Endothelial cell of umbilical vein (primary cell): ENCODE data around the gene COX6B1. TPM values are rescaled to one million over a fixed set of nuclear protein-coding genes. Genes with fewer than 3 reads are reported as not detected.

Experiments used
- BruUV-seq: library from RNA; stranded (reverse); fragments of 400-500 nt; replicated peaks from 2 replicates; lab custom pipeline; 2021; lab: Mats Ljungman, UMichigan
- CTCF ChIA-PET: fragments of 300-600, 350-600 bp; sonication (Branson Sonifier 250); formaldehyde crosslinking; loops from one replicate; lab custom pipeline; 2021; ENCODE audit warnings: antibody characterized with exemption, inconsistent platforms; lab: Charles Lee
- POLR2A ChIA-PET: fragments of 300-600, 350-600 bp; sonication (Branson Sonifier 250); formaldehyde crosslinking; loops from one replicate; lab custom pipeline; 2021; ENCODE audit warnings: antibody characterized with exemption, inconsistent platforms; lab: Charles Lee
- DNase-seq: peaks from one replicate; pipeline ENCODE4 v3.0.0-alpha.2; 2011; ENCODE audit warnings: low read depth, low spot score
- FAIRE-seq: peaks from 2 replicates; lab custom pipeline; 2011; peaks lifted over from hg19 to GRCh38; lab: Jason Lieb, UNC
- H2AFZ ChIP-seq: 2 replicates; pipeline ENCODE4 v1.6.0; 2012; ENCODE audit warnings: low read depth, low read length, control low read depth, inconsistent platforms
- H3K27ac ChIP-seq: 2 replicates; pipeline ENCODE4 v1.5.1; 2011; ENCODE audit warnings: low read depth, mild to moderate bottlenecking, control low read depth, low read length, moderate library complexity; ENCODE audit not compliant: insufficient read depth
- H3K27me3 ChIP-seq, 2 experiments: 2 replicates each; pipeline versions ENCODE4 v1.6.0 to v1.6.1; 2011; ENCODE audit warnings: low read length in 2 of 2, mixed read lengths in 1 of 2; ENCODE audit not compliant: control insufficient read depth in 2 of 2, insufficient read depth in 2 of 2
- H3K36me3 ChIP-seq, 2 experiments: 2 replicates in 1 of 2; 3 replicates in 1 of 2; pipeline ENCODE4 v1.5.1; 2011; ENCODE audit warnings: low read length in 2 of 2, mild to moderate bottlenecking in 1 of 2, moderate library complexity in 1 of 2; ENCODE audit not compliant: control insufficient read depth in 2 of 2, insufficient read depth in 2 of 2; ENCODE audit errors: extremely low read depth in 1 of 2
- H3K4me1 ChIP-seq: 3 replicates; pipeline ENCODE4 v1.5.1; 2011; ENCODE audit warnings: mild to moderate bottlenecking, low read length; ENCODE audit not compliant: control insufficient read depth, insufficient read depth; ENCODE audit errors: extremely low read depth
- H3K4me2 ChIP-seq: 2 replicates; pipeline ENCODE4 v1.6.1; 2011; ENCODE audit warnings: low read length, control low read depth, mixed read lengths; ENCODE audit not compliant: insufficient read depth
- H3K4me3 ChIP-seq, 3 experiments: fragments of 200-600 bp in 1 of 3; sonication (generic), shearing (Covaris generic) in 1 of 3; replicated peaks in 1 of 3; 2 replicates each; pipeline ENCODE4 v1.5.1; 2011 to 2016; ENCODE audit warnings: control low read depth in 3 of 3, low read length in 3 of 3, mild to moderate bottlenecking in 2 of 3, inconsistent platforms in 1 of 3, low read depth in 1 of 3, moderate library complexity in 1 of 3; ENCODE audit not compliant: insufficient read depth in 1 of 3
- H3K79me2 ChIP-seq: 2 replicates; pipeline ENCODE4 v1.6.0; 2012; ENCODE audit warnings: low read length, inconsistent platforms; ENCODE audit not compliant: control insufficient read depth, insufficient read depth
- H3K9ac ChIP-seq: replicated peaks from 2 replicates; pipeline ENCODE3; 2011; ENCODE audit warnings: low read length, control low read depth; ENCODE audit not compliant: insufficient read depth; ENCODE audit errors: extremely low read depth
- H3K9me1 ChIP-seq: replicated peaks from 3 replicates; pipeline ENCODE4 v1.6.0; 2011; ENCODE audit warnings: mild to moderate bottlenecking, low read length; ENCODE audit not compliant: control insufficient read depth, insufficient read depth; ENCODE audit errors: extremely low read depth
- H3K9me3 ChIP-seq: replicated peaks from 2 replicates; pipeline ENCODE4 v1.5.1; 2012; ENCODE audit warnings: low read length, inconsistent platforms; ENCODE audit not compliant: control insufficient read depth, insufficient read depth
- H4K20me1 ChIP-seq: replicated peaks from 2 replicates; pipeline ENCODE3; 2011; ENCODE audit warnings: mild to moderate bottlenecking, low read length; ENCODE audit not compliant: control insufficient read depth, insufficient read depth; ENCODE audit errors: extremely low read depth
- EZH2 ChIP-seq: IDR thresholded peaks from 2 replicates; pipeline ENCODE4 v1.6.1; 2012; ENCODE audit warnings: borderline replicate concordance, low read depth, mild to moderate bottlenecking, moderate library complexity, low read length, inconsistent platforms; ENCODE audit not compliant: severe bottlenecking
- FOS ChIP-seq: IDR thresholded peaks from 2 replicates; pipeline ENCODE4 v1.6.1; 2011; ENCODE audit warnings: mild to moderate bottlenecking, low read length, moderate library complexity, borderline replicate concordance; ENCODE audit not compliant: insufficient read depth
- GATA2 ChIP-seq: IDR thresholded peaks from 2 replicates; pipeline ENCODE4 v1.7.0; 2011; ENCODE audit warnings: low read depth, mild to moderate bottlenecking, moderate library complexity, mixed read lengths, low read length; ENCODE audit not compliant: insufficient read length, insufficient read depth
- JUN ChIP-seq: IDR thresholded peaks from 2 replicates; pipeline ENCODE4 v1.6.1; 2011; ENCODE audit warnings: borderline replicate concordance, low read depth; ENCODE audit not compliant: insufficient read length, insufficient read depth
- MAX ChIP-seq: IDR thresholded peaks from 2 replicates; pipeline ENCODE4 v1.6.1; 2011; ENCODE audit not compliant: insufficient read depth, insufficient read length
- MYC ChIP-seq: IDR thresholded peaks from one replicate; pipeline ENCODE4 v1.6.1; 2011; ENCODE audit warnings: mild to moderate bottlenecking, low read depth, low read length
- POLR2A ChIP-seq: IDR thresholded peaks from 2 replicates; pipeline ENCODE4 v1.6.1; 2012; ENCODE audit warnings: low read depth, mild to moderate bottlenecking, control low read depth, low read length
- POLR2AphosphoS5 ChIP-seq: IDR thresholded peaks from 2 replicates; pipeline ENCODE4 v1.6.1; 2012; ENCODE audit warnings: low read depth, mild to moderate bottlenecking, control low read depth, low read length, moderate library complexity; ENCODE audit not compliant: insufficient read depth
- dilution Hi-C: fragments of 300-500 bp; cut with MboI; formaldehyde crosslinking; loops from one replicate; pipeline ENCODE4 v1.15.0; 2019; ENCODE audit warnings: low sequenced_read_pairs; ENCODE audit not compliant: extremely low pct_ligation_motif_present
- intact Hi-C: fragments of 100-400 bp; cut with micrococcal nuclease; formaldehyde crosslinking; loops from one replicate; pipeline ENCODE4 v1.10.0; 2022
- polyA plus RNA-seq, 4 experiments: library from polyadenylated mRNA; depleted of rRNA in 3 of 4; stranded (reverse) in 3 of 4; unstranded in 1 of 4; fragments of >200 nt; gene quantifications; 2 replicates each; pipeline versions ENCODE4 v1.2.1 to v1.2.3, GENCODE V29; 2011 to 2012; ENCODE audit warnings: missing spikeins in 1 of 4
- total RNA-seq: library from RNA; stranded (reverse); gene quantifications from 2 replicates; pipeline ENCODE4 v1.2.3, GENCODE V29; 2021
- TF ChIP-seq, protein P1 (sequence below), 2 donors: IDR thresholded peaks; 1 replicate in 1 of 2; 2 replicates in 1 of 2; pipeline ENCODE4 v1.5.1; 2011; ENCODE audit warnings: low read length in 2 of 2, mild to moderate bottlenecking in 2 of 2, moderate library complexity in 2 of 2, control low read depth in 1 of 2, inconsistent platforms in 1 of 2, low read depth in 1 of 2; ENCODE audit not compliant: insufficient read depth in 1 of 2; ENCODE audit errors: extremely low read depth in 1 of 2

The COX6B1 gene
- total and polyA plus RNA-seq, 2 donors (not counting 3 experiments of a cell fraction or from before 2014, with no cell fraction given) = 327 to 692 TPM

- TF ChIP-seq MAX (no peak), JUN (no peak), EZH2 (no peak), MYC (no peak)
- no peaks in the 10 kb centered on the region for H3K9me1 ChIP-seq
- no peaks in the 10 kb centered on the region for H3K79me2 ChIP-seq
- no peak for DNase-seq
- BruUV-seq = no TSS peak
- intact Hi-C loops = no loop called here
- H3K4me3 ChIP-seq = no peak overlapping the region
- dilution Hi-C loops = no loop called here
- H2AFZ ChIP-seq = no peak overlapping the region
- ChIA-PET CTCF (no interaction called here), POLR2A (no interaction called here)
- H3K36me3 ChIP-seq = peaks cover 0 to 2% of the 10 kb centered on the region in 2 experiments
- no peaks in the 10 kb centered on the region for H3K4me1 ChIP-seq
- no peaks in the 10 kb centered on the region for H3K9me3 ChIP-seq
- no peak overlapping the region for H3K9ac ChIP-seq
- H3K27me3 ChIP-seq = peaks cover 0 to 1% of the 10 kb centered on the region in 2 experiments
- no peaks in the 10 kb centered on the region for H4K20me1 ChIP-seq
- no peak overlapping the region for H3K27ac ChIP-seq
- FAIRE-seq = no peak
- no peak overlapping the region for H3K4me2 ChIP-seq
Measured at GRCh38 chr19:35665604-35666003, 17.5 kb downstream of the COX6B1 start.

DNA sequence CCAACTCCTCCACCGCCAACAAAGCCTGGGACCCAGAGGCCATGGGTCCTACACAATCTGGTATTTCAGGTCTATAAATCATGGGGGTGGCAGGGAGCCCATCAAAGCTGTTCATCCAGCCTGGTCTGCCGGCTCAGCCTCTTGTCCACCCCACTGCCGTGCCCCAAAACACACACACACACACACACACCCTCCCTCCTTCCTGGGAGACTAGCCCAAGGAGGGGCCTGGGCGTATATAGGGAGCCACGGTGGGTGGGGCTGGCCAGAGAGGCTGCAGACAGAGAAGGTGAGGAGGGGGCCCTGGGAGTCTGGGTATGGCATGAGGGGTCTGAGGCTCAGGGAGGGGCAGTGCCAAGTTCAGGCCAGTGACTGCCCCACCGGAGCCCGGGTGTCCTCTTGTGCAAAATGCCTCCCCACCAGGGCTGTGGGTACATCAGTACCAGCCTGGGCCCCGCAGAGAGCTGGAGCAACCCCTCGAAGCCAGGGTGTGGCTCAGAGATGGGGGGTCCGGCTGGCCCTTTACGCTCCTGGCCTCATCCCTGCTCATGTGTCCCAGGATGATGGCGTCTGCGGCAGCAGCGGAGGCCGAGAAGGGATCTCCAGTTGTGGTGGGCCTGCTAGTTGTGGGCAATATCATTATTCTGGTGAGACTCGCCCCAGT, 18.3 kb downstream of the COX6B1 start, which contains the start of gene UPK1A:
UPK1A (plus strand) TSS at position 267 of the 663 bp plus-strand sequence; CDS start at position 563, 296 bp downstream.
- dilution Hi-C loops = no loop called here
- CTCF ChIA-PET = no interaction called here
- H3K4me1 ChIP-seq = no peaks in the 10 kb centered on the region

More for the DNA sequence above, 18.3 kb downstream of the COX6B1 start, which contains the start of gene UPK1A:
- Histone ChIP-seq H2AFZ (no peak within 1 kb of the TSS), H3K27ac (no peak within 1 kb of the TSS), H3K4me2 (no peak within 1 kb of the TSS), H3K4me3 (no peak within 1 kb of the TSS), H4K20me1 (no peaks in the 10 kb centered on the region), H3K79me2 (no peaks in the 10 kb centered on the region), H3K36me3 (peaks cover 0 to under 1% of the 10 kb centered on the region in 2 experiments), H3K9me3 (no peaks in the 10 kb centered on the region), H3K9me1 (no peaks in the 10 kb centered on the region), H3K9ac (no peak within 1 kb of the TSS), H3K27me3 (peaks cover 0 to 1% of the 10 kb centered on the region in 2 experiments)
- POLR2A ChIA-PET = no interaction called here
- no peak for TF ChIP-seq POLR2AphosphoS5
- no peak for TF ChIP-seq MAX
- TF ChIP-seq, protein P1, sequence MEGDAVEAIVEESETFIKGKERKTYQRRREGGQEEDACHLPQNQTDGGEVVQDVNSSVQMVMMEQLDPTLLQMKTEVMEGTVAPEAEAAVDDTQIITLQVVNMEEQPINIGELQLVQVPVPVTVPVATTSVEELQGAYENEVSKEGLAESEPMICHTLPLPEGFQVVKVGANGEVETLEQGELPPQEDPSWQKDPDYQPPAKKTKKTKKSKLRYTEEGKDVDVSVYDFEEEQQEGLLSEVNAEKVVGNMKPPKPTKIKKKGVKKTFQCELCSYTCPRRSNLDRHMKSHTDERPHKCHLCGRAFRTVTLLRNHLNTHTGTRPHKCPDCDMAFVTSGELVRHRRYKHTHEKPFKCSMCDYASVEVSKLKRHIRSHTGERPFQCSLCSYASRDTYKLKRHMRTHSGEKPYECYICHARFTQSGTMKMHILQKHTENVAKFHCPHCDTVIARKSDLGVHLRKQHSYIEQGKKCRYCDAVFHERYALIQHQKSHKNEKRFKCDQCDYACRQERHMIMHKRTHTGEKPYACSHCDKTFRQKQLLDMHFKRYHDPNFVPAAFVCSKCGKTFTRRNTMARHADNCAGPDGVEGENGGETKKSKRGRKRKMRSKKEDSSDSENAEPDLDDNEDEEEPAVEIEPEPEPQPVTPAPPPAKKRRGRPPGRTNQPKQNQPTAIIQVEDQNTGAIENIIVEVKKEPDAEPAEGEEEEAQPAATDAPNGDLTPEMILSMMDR (IDR thresholded peaks at IDR 0.05; ENCODE audit: extremely low read depth in 1 of 2, insufficient read depth in 1 of 2, low read depth in 1 of 2, low read length in 2 of 2) = no peak
- no peak for TF ChIP-seq GATA2
- TF ChIP-seq JUN = no peak
- TF ChIP-seq MYC = no peak
- no peak for TF ChIP-seq POLR2A
- no peak for TF ChIP-seq FOS
- TF ChIP-seq EZH2 = no peak
- DNase-seq = no peak
- no TSS peak for BruUV-seq
- FAIRE-seq = no peak
- intact Hi-C loops = no loop called here
